ENCODE measurements around the gene ITPR2. TPM values are rescaled to one million over a fixed set of nuclear protein-coding genes. Genes with fewer than 3 reads are reported as not detected.
"Not testable (repeated sequence)": the region's sequence is repeated elsewhere in the genome, so short reads cannot be mapped to it uniquely, and the experiment has no call there.

The ITPR2 gene
- total RNA-seq, 2 experiments from 2014 or later, result 25.6 to 44.7 TPM

DNA sequence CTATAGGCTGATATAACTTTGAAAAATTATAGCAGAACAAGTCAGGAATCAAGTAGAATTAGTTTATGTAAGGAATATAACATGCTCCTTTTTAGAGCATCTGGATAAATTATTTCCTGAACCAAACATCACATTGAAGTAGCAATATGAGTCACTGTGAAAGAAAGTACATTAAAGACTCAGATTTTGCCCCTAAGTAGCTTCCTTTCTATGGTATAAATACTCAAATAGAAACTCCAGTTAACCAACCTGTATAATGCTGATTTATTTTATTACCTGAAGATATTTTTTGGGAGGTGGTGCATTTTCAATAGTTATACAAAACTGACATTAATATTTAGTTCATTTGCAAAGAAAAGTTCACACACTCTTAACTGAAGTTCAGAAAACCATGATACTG, 312.1 kb downstream of the ITPR2 start:
- peaks cover 15% of the 10 kb centered on the region for H3K9me3 ChIP-seq (ENCODE audit: low read length)
- H3K27ac ChIP-seq (ENCODE audit: low read depth, low read length, poor library complexity, severe bottlenecking), result no peak overlapping the region
- no peak overlapping the region for H2AFZ ChIP-seq (ENCODE audit: low read length)
- H3K4me3 ChIP-seq (ENCODE audit: low read depth, low read length, poor library complexity, severe bottlenecking), result no peak overlapping the region
- ChIA-PET POLR2A (interaction anchor here (0.5 to 0.9 kb wide), 2 partner anchors 20 to 27 kb away, joined by 3 to 4 read pairs; no protein-coding TSS in a partner anchor), CTCF (ENCODE audit: unreplicated experiment) (no interaction called here)
- no peaks in the 10 kb centered on the region for H3K9me2 ChIP-seq (ENCODE audit: insufficient read depth, low read length)
- no peaks in the 10 kb centered on the region for H4K20me1 ChIP-seq (ENCODE audit: insufficient read depth, low read length)
- no peaks in the 10 kb centered on the region for H3K36me3 ChIP-seq (ENCODE audit: insufficient read depth, low read length)
- no peaks in the 10 kb centered on the region for H3K4me1 ChIP-seq (ENCODE audit: insufficient read depth, low read length, poor library complexity, severe bottlenecking)
- H3K4me2 ChIP-seq (ENCODE audit: low read length), result no peak overlapping the region
- intact Hi-C loops (cut with micrococcal nuclease; ENCODE audit: unreplicated experiment), result loop anchor here (10.0 kb wide), 1 partner anchor 406 kb away; no protein-coding TSS in a partner anchor
- BruUV-seq (replicated peaks), result no TSS peak
- no peak for TF ChIP-seq EZH2phosphoT487 (IDR thresholded peaks at IDR 0.05; ENCODE audit: borderline replicate concordance, low read depth, low read length)
- TF ChIP-seq, protein P1, sequence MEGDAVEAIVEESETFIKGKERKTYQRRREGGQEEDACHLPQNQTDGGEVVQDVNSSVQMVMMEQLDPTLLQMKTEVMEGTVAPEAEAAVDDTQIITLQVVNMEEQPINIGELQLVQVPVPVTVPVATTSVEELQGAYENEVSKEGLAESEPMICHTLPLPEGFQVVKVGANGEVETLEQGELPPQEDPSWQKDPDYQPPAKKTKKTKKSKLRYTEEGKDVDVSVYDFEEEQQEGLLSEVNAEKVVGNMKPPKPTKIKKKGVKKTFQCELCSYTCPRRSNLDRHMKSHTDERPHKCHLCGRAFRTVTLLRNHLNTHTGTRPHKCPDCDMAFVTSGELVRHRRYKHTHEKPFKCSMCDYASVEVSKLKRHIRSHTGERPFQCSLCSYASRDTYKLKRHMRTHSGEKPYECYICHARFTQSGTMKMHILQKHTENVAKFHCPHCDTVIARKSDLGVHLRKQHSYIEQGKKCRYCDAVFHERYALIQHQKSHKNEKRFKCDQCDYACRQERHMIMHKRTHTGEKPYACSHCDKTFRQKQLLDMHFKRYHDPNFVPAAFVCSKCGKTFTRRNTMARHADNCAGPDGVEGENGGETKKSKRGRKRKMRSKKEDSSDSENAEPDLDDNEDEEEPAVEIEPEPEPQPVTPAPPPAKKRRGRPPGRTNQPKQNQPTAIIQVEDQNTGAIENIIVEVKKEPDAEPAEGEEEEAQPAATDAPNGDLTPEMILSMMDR (conservative IDR thresholded peaks at IDR 0.05; ENCODE audit: low read length), result no peak
- H3K79me2 ChIP-seq (ENCODE audit: insufficient read depth, low read depth, low read length), result no peaks in the 10 kb centered on the region
- DNase-seq (ENCODE audit: low spot score), result no peak

GRCh38 chr12:26520109-26520508, 312.9 kb downstream of the ITPR2 start:
- Histone ChIP-seq H4K20me1 (ENCODE audit: insufficient read depth, low read length) (no peaks in the 10 kb centered on the region), H3K4me1 (ENCODE audit: insufficient read depth, low read length, poor library complexity, severe bottlenecking) (no peaks in the 10 kb centered on the region), H3K36me3 (ENCODE audit: insufficient read depth, low read length) (no peaks in the 10 kb centered on the region), H2AFZ (ENCODE audit: low read length) (no peak overlapping the region), H3K4me3 (ENCODE audit: low read depth, low read length, poor library complexity, severe bottlenecking) (no peak overlapping the region), H3K79me2 (ENCODE audit: insufficient read depth, low read depth, low read length) (no peaks in the 10 kb centered on the region), H3K9me3 (ENCODE audit: low read length) (peaks cover 10% of the 10 kb centered on the region), H3K9me2 (ENCODE audit: insufficient read depth, low read length) (no peaks in the 10 kb centered on the region), H3K4me2 (ENCODE audit: low read length) (no peak overlapping the region), H3K27ac (ENCODE audit: low read depth, low read length, poor library complexity, severe bottlenecking) (no peak overlapping the region)
- TF ChIP-seq, protein P1 (conservative IDR thresholded peaks at IDR 0.05; ENCODE audit: low read length), result no peak
- TF ChIP-seq EZH2phosphoT487 (IDR thresholded peaks at IDR 0.05; ENCODE audit: borderline replicate concordance, low read depth, low read length), result no peak
- no peak for DNase-seq (ENCODE audit: low spot score)
- POLR2A ChIA-PET, result no interaction called here
- intact Hi-C loops (cut with micrococcal nuclease; ENCODE audit: unreplicated experiment), result loop anchor here (10.0 kb wide), 1 partner anchor 405 kb away; no protein-coding TSS in a partner anchor
- CTCF ChIA-PET (ENCODE audit: unreplicated experiment), result no interaction called here
- no TSS peak for BruUV-seq (replicated peaks)

GRCh38 chr12:26519462-26519861, 313.5 kb downstream of the ITPR2 start:
- BruUV-seq (replicated peaks), result no TSS peak
- H3K4me2 ChIP-seq (ENCODE audit: low read length), result no peak overlapping the region
- no peaks in the 10 kb centered on the region for H3K36me3 ChIP-seq (ENCODE audit: insufficient read depth, low read length)
- intact Hi-C loops (cut with micrococcal nuclease; ENCODE audit: unreplicated experiment), result no loop called here
- no peak overlapping the region for H3K27ac ChIP-seq (ENCODE audit: low read depth, low read length, poor library complexity, severe bottlenecking)
- no peaks in the 10 kb centered on the region for H3K9me2 ChIP-seq (ENCODE audit: insufficient read depth, low read length)
- TF ChIP-seq, protein P1 (conservative IDR thresholded peaks at IDR 0.05; ENCODE audit: low read length), result no peak
- no peaks in the 10 kb centered on the region for H4K20me1 ChIP-seq (ENCODE audit: insufficient read depth, low read length)
- peaks cover 3% of the 10 kb centered on the region for H3K9me3 ChIP-seq (ENCODE audit: low read length)
- H3K79me2 ChIP-seq (ENCODE audit: insufficient read depth, low read depth, low read length), result no peaks in the 10 kb centered on the region
- DNase-seq (ENCODE audit: low spot score), result no peak
- no peaks in the 10 kb centered on the region for H3K4me1 ChIP-seq (ENCODE audit: insufficient read depth, low read length, poor library complexity, severe bottlenecking)
- H2AFZ ChIP-seq (ENCODE audit: low read length), result no peak overlapping the region
- ChIA-PET POLR2A (interaction anchor here (0.7 to 1.0 kb wide), 2 partner anchors 14 to 784 kb away, joined by 3 read pairs; no protein-coding TSS in a partner anchor), CTCF (ENCODE audit: unreplicated experiment) (no interaction called here)
- no peak overlapping the region for H3K4me3 ChIP-seq (ENCODE audit: low read depth, low read length, poor library complexity, severe bottlenecking)

GRCh38 chr12:26517320-26517719, 315.7 kb downstream of the ITPR2 start:
- POLR2A ChIA-PET; H3K4me3 ChIP-seq (ENCODE audit: low read depth, low read length, poor library complexity, severe bottlenecking): not testable (repeated sequence)

More at GRCh38 chr12:26517320-26517719, 315.7 kb downstream of the ITPR2 start:
- H3K79me2 ChIP-seq (ENCODE audit: insufficient read depth, low read depth, low read length); H3K36me3 ChIP-seq (ENCODE audit: insufficient read depth, low read length); H3K4me2 ChIP-seq (ENCODE audit: low read length); intact Hi-C loops (cut with micrococcal nuclease; ENCODE audit: unreplicated experiment); H3K27ac ChIP-seq (ENCODE audit: low read depth, low read length, poor library complexity, severe bottlenecking); H2AFZ ChIP-seq (ENCODE audit: low read length); H3K9me3 ChIP-seq (ENCODE audit: low read length); H4K20me1 ChIP-seq (ENCODE audit: insufficient read depth, low read length); H3K4me1 ChIP-seq (ENCODE audit: insufficient read depth, low read length, poor library complexity, severe bottlenecking); CTCF ChIA-PET (ENCODE audit: unreplicated experiment); BruUV-seq (replicated peaks); DNase-seq (ENCODE audit: low spot score); H3K9me2 ChIP-seq (ENCODE audit: insufficient read depth, low read length): not testable (repeated sequence)
